Activated CD4-positive, alpha-beta T cell treated with anti-CD3 and anti-CD28 coated beads for 36 hours (primary cell): ENCODE measurements around the gene SOCS4. TPM values are rescaled to one million over a fixed set of nuclear protein-coding genes. Genes with fewer than 3 reads are reported as not detected.
"Not testable (repeated sequence)": the region's sequence is repeated elsewhere in the genome, so short reads cannot be mapped to it uniquely, and the experiment has no call there.

ENCODE experiments used
- ATAC-seq: fragments of 200-7000 bp; cut with Tn5 transposase; one replicate; pipeline ENCODE4 v1.10.0; 2021; ENCODE audit warnings: mild to moderate bottlenecking, moderate library complexity
- CTCF ChIA-PET: fragments of 350-600 bp; sonication (Branson Sonifier 250); formaldehyde crosslinking; loops from one replicate; lab custom pipeline; 2021; ENCODE audit warnings: antibody characterized with exemption; lab: Charles Lee
- POLR2A ChIA-PET: fragments of 350-600 bp; sonication (Branson Sonifier 250); formaldehyde crosslinking; loops from one replicate; lab custom pipeline; 2021; ENCODE audit warnings: antibody characterized with exemption, inconsistent platforms; lab: Charles Lee
- DNase-seq: peaks from one replicate; pipeline ENCODE4 v3.0.0-alpha.2; 2020
- H3K27ac Mint-ChIP-seq: one replicate; pipeline ENCODE4 v1.8.0; 2021; ENCODE audit warnings: mixed read lengths
- H3K27me3 Mint-ChIP-seq: one replicate; pipeline ENCODE4 v1.8.0; 2021; ENCODE audit warnings: mixed read lengths
- H3K36me3 Mint-ChIP-seq: one replicate; pipeline ENCODE4 v1.8.0; 2021; ENCODE audit warnings: low read depth, mixed read lengths
- H3K4me1 Mint-ChIP-seq: one replicate; pipeline ENCODE4 v1.8.0; 2021; ENCODE audit warnings: mixed read lengths
- H3K4me3 Mint-ChIP-seq: one replicate; pipeline ENCODE4 v1.8.0; 2021; ENCODE audit warnings: mild to moderate bottlenecking, moderate library complexity, mixed read lengths
- H3K9me3 Mint-ChIP-seq: one replicate; pipeline ENCODE4 v1.8.0; 2021; ENCODE audit warnings: low read depth, mixed read lengths
- intact Hi-C, 2 experiments: fragments of 100-400 bp; cut with DNase I in 1 of 2; cut with micrococcal nuclease in 1 of 2; formaldehyde crosslinking; loops; one replicate each; pipeline versions ENCODE4 v1.14.2 to v1.15.1; 2022 to 2024; cut with DNase I, micrococcal nuclease
- total RNA-seq, 2 experiments: library from RNA; stranded (reverse); gene quantifications; one replicate each; pipeline ENCODE4 v1.2.3, GENCODE V29; 2021

SOCS4 gene
- 10 to 100 TPM; 18.4 to 21.3 TPM for total RNA-seq

- H3K4me1 Mint-ChIP-seq = peaks cover 47% of the 10 kb centered on the region
Observed at GRCh38 chr14:55026793-55027561, at the start of gene SOCS4, which contains the start of gene WDHD1. Gene SOCS4, plus strand, starts transcription at chr14:55027236. Its CDS starts 15,806 bp downstream, at chr14:55043042. Gene WDHD1, minus strand, starts transcription at chr14:55027099. Its CDS starts 312 bp downstream, at chr14:55026787.

GRCh38 chr14:54979039-54979438 is 48.0 kb upstream of the SOCS4 start:
- no peaks in the 10 kb centered on the region for H3K27me3 Mint-ChIP-seq
- DNase-seq (no peak), ATAC-seq (peak; percentile 61)
- H3K4me3 Mint-ChIP-seq = no peak overlapping the region
- peaks cover 3% of the 10 kb centered on the region for H3K4me1 Mint-ChIP-seq
- peaks cover 37% of the 10 kb centered on the region for H3K36me3 Mint-ChIP-seq
- H3K9me3 Mint-ChIP-seq = no peaks in the 10 kb centered on the region
- ChIA-PET POLR2A (no interaction called here), CTCF (no interaction called here)
- intact Hi-C loops = no loop called here
- H3K27ac Mint-ChIP-seq = no peak overlapping the region

More at GRCh38 chr14:55026793-55027561, at the start of gene SOCS4, which contains the start of gene WDHD1:
- Mint-ChIP-seq H3K36me3 (peaks cover 34% of the 10 kb centered on the region), H3K27me3 (no peaks in the 10 kb centered on the region), H3K9me3 (no peaks in the 10 kb centered on the region), H3K4me3 (peak within 1 kb of the TSS; percentile 95), H3K27ac (peak within 1 kb of the TSS; percentile 97)
- DNase-seq = peak; percentile 98
- peak; percentile 93 for ATAC-seq
- ChIA-PET POLR2A (interaction anchor here (0.8 to 3.9 kb wide), 4 partner anchors 11 to 244 kb away, joined by 3 to 31 read pairs (median 4); partner anchors contain the start of genes FBXO34 and MAPK1IP1L), CTCF (interaction anchor here (0.7 to 2.4 kb wide), 8 partner anchors 12 to 82 kb away, joined by 3 to 24 read pairs (median 4); partner anchors contain the start of gene MAPK1IP1L)
- intact Hi-C loops = loop anchor here (1.0 to 5.0 kb wide), 6 partner anchors 24 to 554 kb away; partner anchors contain the start of genes MAPK1IP1L (in 2 of the 2), DLGAP5 (in 1 of the 2), FBXO34 (in 1 of the 2) and GCH1 (in 1 of the 2)

GRCh38 chr14:54981698-54982097 is 45.3 kb upstream of the SOCS4 start:
- Mint-ChIP-seq H3K36me3 (peaks cover 49% of the 10 kb centered on the region), H3K9me3 (no peaks in the 10 kb centered on the region), H3K27me3 (no peaks in the 10 kb centered on the region), H3K4me3 (no peak overlapping the region), H3K4me1 (peaks cover 3% of the 10 kb centered on the region), H3K27ac (no peak overlapping the region)
- CTCF ChIA-PET = interaction anchor here (0.6 kb wide), 1 partner anchor 488 kb away, joined by 4 read pairs; no protein-coding TSS in a partner anchor
- intact Hi-C loops = no loop called here
- DNase-seq (no peak), ATAC-seq (no peak)
- POLR2A ChIA-PET = no interaction called here

- Mint-ChIP-seq H3K4me1 (no peaks in the 10 kb centered on the region), H3K36me3 (peaks cover 48% of the 10 kb centered on the region), H3K4me3 (no peak overlapping the region), H3K9me3 (no peaks in the 10 kb centered on the region), H3K27me3 (no peaks in the 10 kb centered on the region), H3K27ac (no peak overlapping the region)
- ChIA-PET CTCF (interaction anchor here (1.6 kb wide), 1 partner anchor 11 kb away, joined by 3 read pairs; no protein-coding TSS in a partner anchor), POLR2A (no interaction called here)
- no peak for ATAC-seq
- intact Hi-C loops = no loop called here
- DNase-seq = no peak
Observed at GRCh38 chr14:54985156-54985555, 41.9 kb upstream of the SOCS4 start.

GRCh38 chr14:55000381-55000780 is 26.7 kb upstream of the SOCS4 start:
- DNase-seq (no peak), ATAC-seq (no peak)
- no peak overlapping the region for H3K27ac Mint-ChIP-seq
- H3K4me3 Mint-ChIP-seq = no peak overlapping the region
- intact Hi-C loops = no loop called here
- no peaks in the 10 kb centered on the region for H3K9me3 Mint-ChIP-seq
- no peaks in the 10 kb centered on the region for H3K27me3 Mint-ChIP-seq
- POLR2A ChIA-PET = interaction anchor here (0.7 kb wide), 1 partner anchor 116 kb away, joined by 3 read pairs; no protein-coding TSS in a partner anchor
- no peaks in the 10 kb centered on the region for H3K4me1 Mint-ChIP-seq
- CTCF ChIA-PET = no interaction called here
- peaks cover 46% of the 10 kb centered on the region for H3K36me3 Mint-ChIP-seq

- Mint-ChIP-seq H3K9me3 (no peaks in the 10 kb centered on the region), H3K36me3 (peaks cover 56% of the 10 kb centered on the region)
Observed at GRCh38 chr14:55005071-55005470, 22.0 kb upstream of the SOCS4 start.

GRCh38 chr14:55015006-55015405 is 12.0 kb upstream of the SOCS4 start:
- DNase-seq = no peak
- Mint-ChIP-seq H3K4me3 (no peak overlapping the region), H3K9me3 (no peaks in the 10 kb centered on the region), H3K27me3 (no peaks in the 10 kb centered on the region), H3K36me3 (peaks cover 43% of the 10 kb centered on the region), H3K4me1 (no peaks in the 10 kb centered on the region), H3K27ac (no peak overlapping the region)
- intact Hi-C loops = no loop called here
- ATAC-seq = no peak
- ChIA-PET CTCF (interaction anchor here (0.8 to 1.0 kb wide), 2 partner anchors 12 to 36 kb away, joined by 3 to 5 read pairs; no protein-coding TSS in a partner anchor), POLR2A (interaction anchor here (0.6 kb wide), 1 partner anchor 384 kb away, joined by 9 read pairs; no protein-coding TSS in a partner anchor)

More at GRCh38 chr14:55005071-55005470, 22.0 kb upstream of the SOCS4 start:
- intact Hi-C loops = no loop called here
- ATAC-seq (no peak), DNase-seq (no peak)
- no peak overlapping the region for H3K4me3 Mint-ChIP-seq
- no peaks in the 10 kb centered on the region for H3K27me3 Mint-ChIP-seq
- ChIA-PET POLR2A (no interaction called here), CTCF (interaction anchor here (0.6 kb wide), 2 partner anchors 354 to 409 kb away, joined by 3 read pairs; no protein-coding TSS in a partner anchor)
- H3K4me1 Mint-ChIP-seq = no peaks in the 10 kb centered on the region
- H3K27ac Mint-ChIP-seq = no peak overlapping the region

- H3K27me3 Mint-ChIP-seq = no peaks in the 10 kb centered on the region
- no peaks in the 10 kb centered on the region for H3K9me3 Mint-ChIP-seq
- no peak overlapping the region for H3K4me3 Mint-ChIP-seq
- no peak overlapping the region for H3K27ac Mint-ChIP-seq
- intact Hi-C loops = no loop called here
- H3K4me1 Mint-ChIP-seq = peaks cover 16% of the 10 kb centered on the region
- ChIA-PET CTCF (interaction anchor here (0.7 kb wide), 1 partner anchor 28 kb away, joined by 3 read pairs; no protein-coding TSS in a partner anchor), POLR2A (interaction anchor here (0.6 kb wide), 1 partner anchor 82 kb away, joined by 4 read pairs; no protein-coding TSS in a partner anchor)
- peaks cover 40% of the 10 kb centered on the region for H3K36me3 Mint-ChIP-seq
- DNase-seq (no peak), ATAC-seq (no peak)
Observed at GRCh38 chr14:55019968-55020554, 7.0 kb upstream of the SOCS4 start.

- H3K27me3 Mint-ChIP-seq, H3K27ac Mint-ChIP-seq, ATAC-seq, DNase-seq, H3K4me3 Mint-ChIP-seq, intact Hi-C loops, POLR2A ChIA-PET, H3K9me3 Mint-ChIP-seq: not testable (repeated sequence)
- Mint-ChIP-seq H3K36me3 (peaks cover 41% of the 10 kb centered on the region), H3K4me1 (peaks cover 39% of the 10 kb centered on the region)
- CTCF ChIA-PET = interaction anchor here (0.7 to 1.5 kb wide), 2 partner anchors 21 to 26 kb away, joined by 3 to 5 read pairs; no protein-coding TSS in a partner anchor
Observed at GRCh38 chr14:55024365-55024764, 2.7 kb upstream of the SOCS4 start.

GRCh38 chr14:55025948-55026347 is 1.1 kb upstream of the SOCS4 start:
- H3K4me3 Mint-ChIP-seq = peak overlapping the region; percentile 95
- intact Hi-C loops = loop anchor here in 1 of 2 experiments (2.0 to 5.0 kb wide), 2 partner anchors 246 to 555 kb away; partner anchors contain the start of genes FBXO34 and KTN1
- H3K4me1 Mint-ChIP-seq = peaks cover 49% of the 10 kb centered on the region
- no peaks in the 10 kb centered on the region for H3K27me3 Mint-ChIP-seq
- H3K36me3 Mint-ChIP-seq = peaks cover 38% of the 10 kb centered on the region
- ChIA-PET POLR2A (no interaction called here), CTCF (interaction anchor here (0.7 to 2.4 kb wide), 5 partner anchors 25 to 388 kb away, joined by 3 to 24 read pairs (median 4); partner anchors contain the start of gene MAPK1IP1L)
- peak overlapping the region; percentile 97 for H3K27ac Mint-ChIP-seq
- DNase-seq (no peak), ATAC-seq (no peak)
- H3K9me3 Mint-ChIP-seq = no peaks in the 10 kb centered on the region
